SK-N-SH (cell line): Measurements from ENCODE around the gene RNF149.

Source experiments
- EP300 ChIP-seq, 2 experiments: IDR thresholded peaks; 2 replicates each; pipeline versions ENCODE4 v1.4.0 to v1.6.1; 2012; ENCODE audit warnings: borderline replicate concordance in 1 of 2, low read depth in 1 of 2, low read length in 1 of 2
- EZH2phosphoT487 ChIP-seq: fragments of 200-600 bp; sonication (generic); IDR thresholded peaks from 2 replicates; pipeline ENCODE4 v1.6.1; 2017; ENCODE audit warnings: low read depth, mixed run types, mild to moderate bottlenecking, antibody characterized with exemption, moderate library complexity, borderline replicate concordance
- FOSL2 ChIP-seq: IDR thresholded peaks from 2 replicates; pipeline ENCODE4 v1.4.0; 2012; ENCODE audit warnings: low read depth, mild to moderate bottlenecking, moderate library complexity, borderline replicate concordance
- GABPA ChIP-seq: IDR thresholded peaks from 2 replicates; pipeline ENCODE4 v1.4.0; 2012; ENCODE audit warnings: low read depth, mild to moderate bottlenecking
- JUND ChIP-seq: IDR thresholded peaks from 2 replicates; pipeline ENCODE4 v1.4.0; 2012
- RAD21 ChIP-seq: IDR thresholded peaks from 2 replicates; pipeline ENCODE4 v1.6.1; 2012; ENCODE audit warnings: mild to moderate bottlenecking, low read length
- RXRA ChIP-seq: IDR thresholded peaks from 2 replicates; pipeline ENCODE4 v1.4.0; 2012; ENCODE audit warnings: low read depth, mild to moderate bottlenecking, borderline replicate concordance
- SIN3A ChIP-seq: IDR thresholded peaks from 2 replicates; pipeline ENCODE4 v1.6.1; 2012; ENCODE audit warnings: low read depth, mild to moderate bottlenecking, low read length, moderate library complexity, borderline replicate concordance
- SMC3 ChIP-seq: IDR thresholded peaks from 2 replicates; pipeline ENCODE4 v1.6.1; 2012; ENCODE audit warnings: low read depth, low read length, improper control_type of control experiment
- TAF1 ChIP-seq: IDR thresholded peaks from 2 replicates; pipeline ENCODE4 v1.6.1; 2012; ENCODE audit warnings: low read depth, mild to moderate bottlenecking, low read length, moderate library complexity, borderline replicate concordance
- TF ChIP-seq, protein P1 (sequence below): fragments of 200-600 bp; sonication (generic); IDR thresholded peaks from 2 replicates; pipeline ENCODE4 v1.6.1; 2017; ENCODE audit warnings: antibody characterized with exemption, mild to moderate bottlenecking, moderate library complexity
- TF ChIP-seq, protein P2 (sequence below): IDR thresholded peaks from 2 replicates; pipeline ENCODE4 v1.6.1; 2012; ENCODE audit warnings: mild to moderate bottlenecking, low read depth, low read length, moderate library complexity
- TF ChIP-seq, protein P3 (sequence below): IDR thresholded peaks from 2 replicates; pipeline ENCODE4 v1.4.0; 2012; ENCODE audit warnings: low read depth, borderline replicate concordance

DNA sequence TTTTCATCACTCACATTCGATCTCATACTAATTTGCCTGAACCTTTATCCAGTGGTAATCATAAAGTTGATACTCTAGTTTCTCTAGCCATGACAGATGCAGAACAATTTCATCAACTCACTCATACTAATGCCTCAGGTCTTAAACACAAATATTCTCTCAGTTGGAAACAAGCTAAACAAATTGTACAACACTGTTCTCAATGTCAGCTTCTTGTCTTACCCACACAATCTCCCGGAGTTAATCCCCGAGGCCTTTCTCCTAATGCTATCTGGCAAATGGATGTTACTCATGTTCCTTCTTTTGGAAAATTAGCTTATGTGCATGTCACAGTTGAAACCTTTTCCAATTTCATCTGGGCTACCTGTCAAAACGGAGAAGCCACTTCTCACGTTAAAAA lies 67.3 kb downstream of the RNF149 start:
- TF ChIP-seq, protein P1, sequence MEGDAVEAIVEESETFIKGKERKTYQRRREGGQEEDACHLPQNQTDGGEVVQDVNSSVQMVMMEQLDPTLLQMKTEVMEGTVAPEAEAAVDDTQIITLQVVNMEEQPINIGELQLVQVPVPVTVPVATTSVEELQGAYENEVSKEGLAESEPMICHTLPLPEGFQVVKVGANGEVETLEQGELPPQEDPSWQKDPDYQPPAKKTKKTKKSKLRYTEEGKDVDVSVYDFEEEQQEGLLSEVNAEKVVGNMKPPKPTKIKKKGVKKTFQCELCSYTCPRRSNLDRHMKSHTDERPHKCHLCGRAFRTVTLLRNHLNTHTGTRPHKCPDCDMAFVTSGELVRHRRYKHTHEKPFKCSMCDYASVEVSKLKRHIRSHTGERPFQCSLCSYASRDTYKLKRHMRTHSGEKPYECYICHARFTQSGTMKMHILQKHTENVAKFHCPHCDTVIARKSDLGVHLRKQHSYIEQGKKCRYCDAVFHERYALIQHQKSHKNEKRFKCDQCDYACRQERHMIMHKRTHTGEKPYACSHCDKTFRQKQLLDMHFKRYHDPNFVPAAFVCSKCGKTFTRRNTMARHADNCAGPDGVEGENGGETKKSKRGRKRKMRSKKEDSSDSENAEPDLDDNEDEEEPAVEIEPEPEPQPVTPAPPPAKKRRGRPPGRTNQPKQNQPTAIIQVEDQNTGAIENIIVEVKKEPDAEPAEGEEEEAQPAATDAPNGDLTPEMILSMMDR: no peak
- TF ChIP-seq EP300 (IDR thresholded peaks at IDR 0.05; ENCODE audit: borderline replicate concordance in 1 of 2, low read depth in 1 of 2, low read length in 1 of 2): no peak
- no peak for TF ChIP-seq JUND
- TF ChIP-seq RAD21: no peak
- no peak for TF ChIP-seq FOSL2
- TF ChIP-seq, protein P2, sequence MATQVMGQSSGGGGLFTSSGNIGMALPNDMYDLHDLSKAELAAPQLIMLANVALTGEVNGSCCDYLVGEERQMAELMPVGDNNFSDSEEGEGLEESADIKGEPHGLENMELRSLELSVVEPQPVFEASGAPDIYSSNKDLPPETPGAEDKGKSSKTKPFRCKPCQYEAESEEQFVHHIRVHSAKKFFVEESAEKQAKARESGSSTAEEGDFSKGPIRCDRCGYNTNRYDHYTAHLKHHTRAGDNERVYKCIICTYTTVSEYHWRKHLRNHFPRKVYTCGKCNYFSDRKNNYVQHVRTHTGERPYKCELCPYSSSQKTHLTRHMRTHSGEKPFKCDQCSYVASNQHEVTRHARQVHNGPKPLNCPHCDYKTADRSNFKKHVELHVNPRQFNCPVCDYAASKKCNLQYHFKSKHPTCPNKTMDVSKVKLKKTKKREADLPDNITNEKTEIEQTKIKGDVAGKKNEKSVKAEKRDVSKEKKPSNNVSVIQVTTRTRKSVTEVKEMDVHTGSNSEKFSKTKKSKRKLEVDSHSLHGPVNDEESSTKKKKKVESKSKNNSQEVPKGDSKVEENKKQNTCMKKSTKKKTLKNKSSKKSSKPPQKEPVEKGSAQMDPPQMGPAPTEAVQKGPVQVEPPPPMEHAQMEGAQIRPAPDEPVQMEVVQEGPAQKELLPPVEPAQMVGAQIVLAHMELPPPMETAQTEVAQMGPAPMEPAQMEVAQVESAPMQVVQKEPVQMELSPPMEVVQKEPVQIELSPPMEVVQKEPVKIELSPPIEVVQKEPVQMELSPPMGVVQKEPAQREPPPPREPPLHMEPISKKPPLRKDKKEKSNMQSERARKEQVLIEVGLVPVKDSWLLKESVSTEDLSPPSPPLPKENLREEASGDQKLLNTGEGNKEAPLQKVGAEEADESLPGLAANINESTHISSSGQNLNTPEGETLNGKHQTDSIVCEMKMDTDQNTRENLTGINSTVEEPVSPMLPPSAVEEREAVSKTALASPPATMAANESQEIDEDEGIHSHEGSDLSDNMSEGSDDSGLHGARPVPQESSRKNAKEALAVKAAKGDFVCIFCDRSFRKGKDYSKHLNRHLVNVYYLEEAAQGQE: no peak
- TF ChIP-seq GABPA: no peak
- TF ChIP-seq EZH2phosphoT487: no peak
- no peak for TF ChIP-seq SIN3A
- TF ChIP-seq TAF1: no peak
- TF ChIP-seq, protein P3, sequence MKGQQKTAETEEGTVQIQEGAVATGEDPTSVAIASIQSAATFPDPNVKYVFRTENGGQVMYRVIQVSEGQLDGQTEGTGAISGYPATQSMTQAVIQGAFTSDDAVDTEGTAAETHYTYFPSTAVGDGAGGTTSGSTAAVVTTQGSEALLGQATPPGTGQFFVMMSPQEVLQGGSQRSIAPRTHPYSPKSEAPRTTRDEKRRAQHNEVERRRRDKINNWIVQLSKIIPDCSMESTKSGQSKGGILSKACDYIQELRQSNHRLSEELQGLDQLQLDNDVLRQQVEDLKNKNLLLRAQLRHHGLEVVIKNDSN: no peak
- TF ChIP-seq RXRA: no peak
- TF ChIP-seq SMC3: no peak
